ENCODE measurements around the gene EXOC3L1.

The EXOC3L1 gene

DNA sequence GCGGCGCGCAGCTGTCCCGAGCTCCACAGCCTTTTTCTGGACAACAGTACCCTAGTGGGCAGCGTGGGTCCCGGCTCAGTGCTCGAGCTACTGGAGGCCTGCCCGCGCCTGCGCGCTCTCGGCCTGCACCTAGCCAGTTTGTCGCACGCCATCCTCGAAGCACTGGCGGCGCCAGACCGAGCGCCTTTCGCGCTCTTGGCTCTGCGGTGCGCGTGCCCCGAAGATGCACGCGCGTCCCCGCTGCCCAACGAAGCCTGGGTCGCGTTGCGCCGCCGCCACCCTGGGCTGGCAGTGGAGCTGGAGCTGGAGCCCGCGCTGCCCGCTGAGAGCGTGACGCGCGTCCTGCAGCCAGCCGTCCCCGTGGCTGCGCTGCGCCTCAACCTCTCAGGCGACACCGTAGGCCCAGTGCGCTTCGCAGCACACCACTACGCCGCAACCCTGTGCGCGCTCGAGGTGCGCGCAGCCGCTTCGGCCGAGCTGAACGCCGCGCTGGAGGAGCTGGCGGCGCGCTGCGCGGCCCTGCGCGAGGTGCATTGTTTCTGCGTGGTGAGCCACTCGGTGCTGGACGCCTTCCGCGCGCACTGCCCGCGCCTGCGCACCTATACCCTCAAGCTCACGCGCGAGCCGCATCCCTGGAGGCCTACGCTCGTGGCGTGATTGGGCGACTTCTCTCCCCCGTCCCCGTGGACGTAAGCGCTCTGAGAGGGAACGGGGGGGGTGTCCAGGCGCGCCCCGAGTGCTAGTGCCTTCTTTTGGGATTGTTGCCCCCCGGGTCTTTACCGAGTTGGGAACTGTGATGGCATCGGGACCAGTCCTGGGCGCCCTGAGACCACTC, 26.6 kb downstream of the EXOC3L1 start:
- DNase-seq (ENCODE audit: low read depth): no peak
- in situ Hi-C loops (cut with HindIII; ENCODE audit: low sequenced_read_pairs): no loop called here
- TF ChIP-seq, protein P1, sequence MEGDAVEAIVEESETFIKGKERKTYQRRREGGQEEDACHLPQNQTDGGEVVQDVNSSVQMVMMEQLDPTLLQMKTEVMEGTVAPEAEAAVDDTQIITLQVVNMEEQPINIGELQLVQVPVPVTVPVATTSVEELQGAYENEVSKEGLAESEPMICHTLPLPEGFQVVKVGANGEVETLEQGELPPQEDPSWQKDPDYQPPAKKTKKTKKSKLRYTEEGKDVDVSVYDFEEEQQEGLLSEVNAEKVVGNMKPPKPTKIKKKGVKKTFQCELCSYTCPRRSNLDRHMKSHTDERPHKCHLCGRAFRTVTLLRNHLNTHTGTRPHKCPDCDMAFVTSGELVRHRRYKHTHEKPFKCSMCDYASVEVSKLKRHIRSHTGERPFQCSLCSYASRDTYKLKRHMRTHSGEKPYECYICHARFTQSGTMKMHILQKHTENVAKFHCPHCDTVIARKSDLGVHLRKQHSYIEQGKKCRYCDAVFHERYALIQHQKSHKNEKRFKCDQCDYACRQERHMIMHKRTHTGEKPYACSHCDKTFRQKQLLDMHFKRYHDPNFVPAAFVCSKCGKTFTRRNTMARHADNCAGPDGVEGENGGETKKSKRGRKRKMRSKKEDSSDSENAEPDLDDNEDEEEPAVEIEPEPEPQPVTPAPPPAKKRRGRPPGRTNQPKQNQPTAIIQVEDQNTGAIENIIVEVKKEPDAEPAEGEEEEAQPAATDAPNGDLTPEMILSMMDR (IDR thresholded peaks at IDR 0.05; ENCODE audit: low read depth, low read length, missing control alignments): no peak
- peak overlapping the region; percentile 18 for H3K4me3 ChIP-seq (ENCODE audit: low read depth, low read length)

DNA sequence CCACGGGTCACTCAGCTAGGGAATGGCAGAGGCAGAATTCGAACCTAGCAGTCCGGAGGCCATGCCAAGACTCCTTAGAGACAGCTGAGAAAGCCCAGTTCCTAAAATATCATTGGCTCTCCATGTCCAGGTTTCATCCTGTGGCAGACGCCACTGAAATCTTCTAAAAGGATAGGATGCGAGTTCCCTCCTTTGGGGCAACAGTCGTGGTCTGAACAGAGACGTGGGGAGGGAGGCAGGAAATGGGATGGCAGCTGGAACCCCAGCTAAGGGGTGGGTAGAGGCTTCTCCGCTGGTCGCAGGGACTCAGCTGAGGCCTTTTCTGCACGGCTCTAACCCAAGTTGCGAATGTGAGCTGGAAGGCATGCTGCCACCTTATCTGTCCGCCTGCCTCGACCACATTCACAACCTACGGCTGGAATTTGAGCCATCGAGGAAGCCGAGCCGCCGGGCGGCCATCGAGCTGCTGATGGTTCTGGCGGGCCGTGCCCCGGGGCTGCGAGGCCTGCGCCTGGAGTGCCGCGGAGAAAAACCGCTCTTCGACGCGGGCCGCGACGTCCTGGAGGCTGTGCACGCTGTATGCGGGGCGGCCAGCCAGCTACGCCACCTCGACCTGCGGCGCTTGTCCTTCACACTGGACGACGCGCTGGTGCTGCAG, 27.3 kb downstream of the EXOC3L1 start:
- TF ChIP-seq, protein P1 (IDR thresholded peaks at IDR 0.05; ENCODE audit: low read depth, low read length, missing control alignments): no peak
- DNase-seq (ENCODE audit: low read depth): no peak
- H3K4me3 ChIP-seq (ENCODE audit: low read depth, low read length): no peak overlapping the region
- in situ Hi-C loops (cut with HindIII; ENCODE audit: low sequenced_read_pairs): no loop called here

DNA sequence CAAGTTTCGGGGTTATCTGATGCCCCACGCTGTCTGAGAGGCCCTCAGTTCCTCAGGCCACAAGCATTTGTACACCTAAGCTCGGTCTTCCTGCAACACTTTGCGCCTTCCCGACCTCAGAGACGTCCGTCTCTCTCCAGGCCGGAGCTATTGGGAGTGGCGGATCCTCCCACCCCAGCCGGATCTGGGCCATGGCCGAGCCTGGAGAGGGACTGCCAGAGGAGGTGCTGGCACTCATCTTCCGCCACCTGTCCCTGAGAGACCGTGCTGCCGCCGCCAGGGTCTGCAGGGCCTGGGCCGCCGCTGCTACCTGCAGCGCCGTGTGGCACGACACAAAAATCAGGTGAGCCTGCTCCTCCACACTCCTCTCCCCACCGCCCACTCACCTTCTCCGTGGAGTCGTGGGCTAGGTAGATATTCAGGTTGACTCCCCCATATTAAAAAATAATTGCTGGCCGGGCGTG, 28.3 kb downstream of the EXOC3L1 start:
- in situ Hi-C loops (cut with HindIII; ENCODE audit: low sequenced_read_pairs): no loop called here
- TF ChIP-seq, protein P1 (IDR thresholded peaks at IDR 0.05; ENCODE audit: low read depth, low read length, missing control alignments): no peak
- H3K4me3 ChIP-seq (ENCODE audit: low read depth, low read length): no peak overlapping the region
- no peak for DNase-seq (ENCODE audit: low read depth)

DNA sequence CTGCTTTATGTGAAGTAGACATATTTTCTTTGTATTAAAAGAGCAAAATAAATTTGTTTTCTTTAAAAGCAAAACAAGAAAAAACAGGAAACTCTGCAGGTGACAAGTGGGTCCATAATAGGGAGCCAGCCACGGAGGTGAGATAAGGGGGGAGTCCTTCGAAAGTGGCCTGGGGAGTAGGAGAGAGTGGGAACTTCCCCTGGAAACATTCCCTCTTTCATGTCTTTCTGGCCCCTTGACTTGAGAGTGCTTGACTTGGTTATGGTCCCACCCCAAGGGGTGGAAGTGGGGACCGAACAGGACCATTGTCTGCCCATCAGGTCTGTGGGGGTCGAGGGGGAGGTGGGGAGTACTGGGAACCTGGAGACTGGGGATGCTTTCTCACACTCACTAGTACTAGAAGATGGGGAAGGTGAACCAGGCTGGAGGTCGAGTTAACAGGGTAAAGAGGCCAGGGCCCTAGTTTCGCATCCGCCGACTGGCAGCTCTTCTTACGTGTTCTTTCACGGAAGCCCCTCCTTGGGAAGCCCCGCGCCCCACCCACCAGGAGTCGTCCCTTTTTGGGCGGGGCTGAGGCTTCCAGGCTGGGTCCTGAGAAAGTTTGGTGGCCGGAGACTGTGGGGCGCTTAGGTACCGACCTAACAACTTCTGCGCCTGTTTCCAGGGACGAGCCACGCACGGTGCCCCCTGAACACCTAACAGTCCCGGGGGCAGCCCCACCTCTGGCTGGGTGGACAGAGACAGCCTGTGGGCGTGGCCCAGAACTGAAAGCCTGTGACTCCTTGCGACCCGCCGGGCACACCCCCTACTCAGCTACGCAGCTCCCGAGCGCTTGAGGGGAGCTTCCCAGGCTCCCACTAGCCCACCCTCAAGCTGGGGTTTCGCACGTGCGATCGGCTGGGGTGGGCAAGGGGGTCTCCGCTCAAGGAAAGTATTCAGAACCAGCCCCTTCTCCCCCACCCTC, 31.0 kb downstream of the EXOC3L1 start:
- in situ Hi-C loops (cut with HindIII; ENCODE audit: low sequenced_read_pairs): no loop called here
- DNase-seq (ENCODE audit: low read depth): no peak
- TF ChIP-seq, protein P1 (IDR thresholded peaks at IDR 0.05; ENCODE audit: low read depth, low read length, missing control alignments): no peak
- H3K4me3 ChIP-seq (ENCODE audit: low read depth, low read length): peak overlapping the region; percentile 82

DNA sequence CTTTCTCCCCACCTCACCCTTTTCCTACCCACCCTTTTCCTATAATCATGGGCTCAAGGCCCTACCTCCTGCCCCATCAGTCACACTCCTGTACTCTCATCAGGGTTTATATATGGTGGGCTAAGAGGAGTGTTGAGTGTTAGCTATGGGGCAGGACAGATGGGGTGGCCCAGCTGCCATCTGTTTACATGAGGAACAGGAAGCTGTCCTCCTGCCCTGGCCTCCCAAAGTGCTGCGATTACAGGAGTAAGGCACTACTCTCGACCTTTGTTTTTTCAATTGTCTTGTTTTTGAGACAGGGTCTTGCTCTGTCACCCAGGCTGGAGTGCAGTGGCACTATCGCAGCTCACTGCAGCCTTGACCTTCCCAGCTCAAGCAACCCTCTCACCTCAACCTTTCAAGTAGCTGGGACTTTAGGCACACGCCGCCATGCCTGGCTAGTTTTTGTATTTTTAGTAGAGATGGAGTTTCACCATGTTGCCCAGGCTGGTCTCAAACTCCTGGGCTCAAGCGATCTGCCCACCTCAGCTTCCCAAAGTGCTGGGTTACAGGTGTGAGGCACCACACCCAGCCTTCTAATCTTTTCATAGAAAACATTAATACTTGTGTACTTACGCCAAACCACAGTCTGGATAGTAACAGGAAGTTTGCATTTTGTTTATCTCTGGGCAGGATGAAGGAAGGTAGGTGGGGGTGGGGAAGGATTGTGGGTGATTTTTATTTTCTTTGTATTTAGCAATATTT, 31.9 kb downstream of the EXOC3L1 start:
- in situ Hi-C loops (cut with HindIII; ENCODE audit: low sequenced_read_pairs): no loop called here
- TF ChIP-seq, protein P1 (IDR thresholded peaks at IDR 0.05; ENCODE audit: low read depth, low read length, missing control alignments): no peak
- no peak for DNase-seq (ENCODE audit: low read depth)
- no peak overlapping the region for H3K4me3 ChIP-seq (ENCODE audit: low read depth, low read length)

Measured in astrocyte of the cerebellum (primary cell).